GM19025 (cell line): ENCODE results near the gene AP2M1.

Experiments used
- ATAC-seq: cut with Tn5 transposase; IDR thresholded peaks from one replicate; pipeline ENCODE4 v1.9.1; 2021; ENCODE audit warnings: mild to moderate bottlenecking, low read depth, moderate library complexity; ENCODE audit not compliant: unreplicated experiment

The AP2M1 gene

DNA sequence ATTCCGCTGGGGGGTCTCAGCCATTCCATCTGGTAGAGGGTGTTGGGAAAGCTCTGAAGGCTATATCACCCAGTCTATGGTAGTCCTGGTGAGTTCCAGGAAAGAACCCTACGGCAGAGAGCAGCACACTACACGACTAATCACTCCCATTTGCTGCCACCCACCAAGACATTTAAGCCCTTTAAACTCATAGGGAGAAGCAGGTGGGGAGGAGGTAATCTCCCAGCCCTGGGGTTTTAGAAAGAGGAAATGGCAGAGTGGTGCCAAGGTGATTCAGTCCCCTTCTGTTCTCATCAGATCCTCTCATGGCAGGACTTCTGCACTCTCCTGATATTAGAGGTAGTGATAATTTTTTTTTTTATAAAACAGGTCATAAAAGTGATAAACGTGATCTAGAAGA, 44.2 kb downstream of the AP2M1 start:
- no peak for ATAC-seq

DNA sequence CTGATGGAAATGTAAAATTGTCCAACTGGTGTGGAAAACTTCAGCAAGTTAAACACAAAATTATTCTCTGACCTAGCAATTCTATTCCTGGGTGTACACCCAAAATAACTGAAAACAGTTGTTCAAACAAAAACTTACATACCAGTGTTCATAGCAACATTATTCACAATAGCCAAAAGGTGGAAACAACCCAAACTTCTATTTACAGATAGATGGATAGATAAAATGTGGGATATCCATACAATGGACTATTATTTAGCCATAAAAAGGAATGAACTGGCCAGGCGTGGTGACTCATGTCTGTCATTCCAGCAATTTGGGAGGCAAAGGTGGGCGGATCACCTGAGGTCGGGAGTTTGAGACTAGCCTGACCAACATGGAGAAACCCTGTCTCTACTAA, 47.9 kb downstream of the AP2M1 start:
- ATAC-seq = no peak

DNA sequence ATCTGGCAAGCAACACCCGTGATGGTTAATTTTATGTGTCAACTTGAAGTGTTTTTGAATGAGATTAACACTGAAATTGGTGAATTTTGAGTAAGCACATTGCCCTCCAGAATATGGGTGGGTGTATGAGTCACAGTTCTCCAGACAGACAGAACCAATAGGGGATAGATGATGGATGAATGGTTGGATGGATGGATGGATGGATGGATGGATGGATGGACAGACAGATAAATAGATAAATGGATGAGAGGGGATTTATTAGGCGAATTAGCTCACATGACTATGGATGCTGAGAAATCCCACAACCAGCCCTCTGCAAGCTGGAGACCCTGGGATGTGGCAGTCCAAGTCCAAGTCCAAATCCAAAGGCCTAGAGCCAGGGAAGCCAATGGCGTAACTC, 49.3 kb downstream of the AP2M1 start:
- no peak for ATAC-seq

DNA sequence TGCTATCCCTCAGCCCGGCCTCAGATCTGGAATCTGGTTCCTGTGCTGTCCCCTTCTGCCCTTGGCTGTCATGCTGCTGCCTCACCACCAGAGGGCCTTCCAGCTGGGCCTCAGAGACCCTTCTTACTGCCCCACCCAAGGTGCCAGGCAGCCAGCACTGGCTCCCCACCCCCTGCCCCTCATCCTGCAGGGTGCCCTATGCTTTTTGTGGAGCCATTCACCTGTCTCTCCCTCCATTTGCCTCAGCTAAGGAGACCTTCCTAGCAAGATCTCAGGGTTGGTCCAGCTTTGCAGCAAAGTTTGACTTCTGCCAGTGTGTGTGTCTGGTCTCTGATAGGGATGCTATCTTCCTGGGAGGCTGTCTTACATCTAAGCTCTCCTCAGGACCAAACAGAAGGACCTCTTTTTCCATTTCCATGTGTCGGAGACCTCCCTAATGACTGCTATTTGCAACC, 52.9 kb downstream of the AP2M1 start:
- ATAC-seq = no peak

DNA sequence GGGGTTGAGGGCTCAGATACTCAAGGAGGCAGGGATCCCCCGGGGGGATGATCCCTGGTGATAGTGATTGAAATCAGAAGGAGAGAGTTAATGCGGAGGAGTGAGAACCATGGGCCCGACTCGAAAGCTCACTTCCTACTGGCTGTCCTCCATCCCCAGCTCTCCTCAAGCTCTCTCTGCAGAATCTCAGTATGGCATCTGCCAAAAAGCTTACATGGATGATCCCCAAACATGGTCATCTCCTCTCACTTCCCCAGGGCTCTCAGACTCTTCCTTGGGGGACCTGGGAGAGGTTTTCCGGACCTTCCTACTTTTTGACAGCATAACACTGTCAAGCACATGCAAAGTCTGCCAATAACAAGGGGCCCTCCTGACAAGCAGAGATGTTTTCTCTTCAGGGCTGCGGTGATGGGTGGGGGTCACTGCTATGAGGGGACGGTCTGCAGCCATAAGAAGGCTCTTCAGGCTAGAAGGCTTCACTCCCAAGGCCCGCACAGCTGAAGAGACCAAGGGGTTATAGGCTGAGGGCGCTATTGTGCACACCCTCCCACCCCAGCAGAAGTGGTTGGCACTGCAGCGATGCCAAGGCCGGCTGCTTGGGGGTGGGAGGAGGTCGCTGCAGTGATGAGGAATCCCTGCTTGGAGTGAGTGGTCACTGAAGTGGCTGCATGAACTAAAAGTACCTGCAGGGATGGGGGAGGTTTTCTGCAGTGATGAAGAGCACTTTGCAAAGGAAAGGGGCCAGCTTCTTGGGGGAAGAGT, 53.9 kb downstream of the AP2M1 start:
- no peak for ATAC-seq

DNA sequence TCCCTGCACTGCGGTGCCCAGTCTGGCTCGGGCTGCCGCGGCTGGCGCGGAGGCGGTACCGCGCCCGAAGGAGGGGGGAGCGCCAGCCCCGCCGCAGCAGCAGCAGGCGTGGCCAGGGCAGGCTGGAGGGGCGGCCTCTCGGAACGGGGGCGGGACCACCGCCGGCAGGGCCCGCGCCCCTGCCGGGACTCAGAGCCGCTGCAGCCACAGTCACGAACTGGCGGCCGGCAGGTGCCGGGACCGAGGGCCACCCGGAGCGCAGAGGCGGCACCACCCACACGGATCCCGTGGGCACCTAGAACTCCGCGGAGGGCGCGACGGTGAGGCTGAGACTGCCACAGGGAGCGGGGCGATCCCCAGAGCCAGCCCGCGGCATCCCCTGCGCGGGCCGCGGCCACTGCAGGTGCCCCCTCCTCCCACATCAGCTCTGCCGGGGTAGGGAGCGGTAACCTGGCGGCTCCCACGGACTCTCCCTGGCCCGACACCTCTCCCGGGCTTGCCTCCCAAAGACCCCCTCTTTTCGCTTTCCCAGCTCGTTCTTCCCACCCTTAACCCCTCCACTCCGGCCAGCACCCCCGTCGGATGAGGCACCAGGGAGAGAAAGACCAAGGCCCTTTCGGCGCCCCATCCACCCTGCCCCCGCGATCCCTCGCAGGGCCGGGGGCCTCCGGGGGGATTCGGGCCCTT, 54.9 kb downstream of the AP2M1 start, which contains the start of gene VWA5B2:
TSS of gene VWA5B2 (plus strand) at position 192 of the 687 bp plus-strand sequence. CDS start 944 bp downstream, outside the sequence.
- peak; percentile 77 for ATAC-seq

DNA sequence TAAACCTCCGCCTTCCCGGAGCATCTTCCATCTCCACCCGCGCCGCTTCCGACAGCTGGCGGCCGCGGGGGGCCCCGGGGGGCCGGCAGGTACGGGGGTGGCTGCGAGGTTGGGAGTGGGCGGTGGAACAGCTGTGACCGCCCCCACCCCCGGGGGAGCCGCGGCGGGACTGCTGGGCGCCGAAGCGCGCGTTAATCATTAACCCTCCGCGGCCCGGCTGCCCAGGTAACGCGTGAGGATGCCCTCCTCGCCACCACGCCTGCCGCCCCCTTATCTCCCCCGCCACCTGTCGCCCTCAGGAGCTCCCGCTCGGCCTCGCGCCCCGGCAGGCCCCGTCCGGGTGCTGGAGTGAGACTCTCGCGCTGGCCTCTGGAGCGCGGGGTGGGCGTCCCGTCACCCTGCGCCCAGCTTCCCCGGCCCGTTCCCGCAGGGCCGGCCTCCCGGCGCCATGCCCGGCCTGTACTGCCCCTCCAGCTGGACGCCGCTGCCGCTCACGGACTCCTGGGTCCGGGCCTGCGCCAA, 55.5 kb downstream of the AP2M1 start:
- ATAC-seq = no peak

DNA sequence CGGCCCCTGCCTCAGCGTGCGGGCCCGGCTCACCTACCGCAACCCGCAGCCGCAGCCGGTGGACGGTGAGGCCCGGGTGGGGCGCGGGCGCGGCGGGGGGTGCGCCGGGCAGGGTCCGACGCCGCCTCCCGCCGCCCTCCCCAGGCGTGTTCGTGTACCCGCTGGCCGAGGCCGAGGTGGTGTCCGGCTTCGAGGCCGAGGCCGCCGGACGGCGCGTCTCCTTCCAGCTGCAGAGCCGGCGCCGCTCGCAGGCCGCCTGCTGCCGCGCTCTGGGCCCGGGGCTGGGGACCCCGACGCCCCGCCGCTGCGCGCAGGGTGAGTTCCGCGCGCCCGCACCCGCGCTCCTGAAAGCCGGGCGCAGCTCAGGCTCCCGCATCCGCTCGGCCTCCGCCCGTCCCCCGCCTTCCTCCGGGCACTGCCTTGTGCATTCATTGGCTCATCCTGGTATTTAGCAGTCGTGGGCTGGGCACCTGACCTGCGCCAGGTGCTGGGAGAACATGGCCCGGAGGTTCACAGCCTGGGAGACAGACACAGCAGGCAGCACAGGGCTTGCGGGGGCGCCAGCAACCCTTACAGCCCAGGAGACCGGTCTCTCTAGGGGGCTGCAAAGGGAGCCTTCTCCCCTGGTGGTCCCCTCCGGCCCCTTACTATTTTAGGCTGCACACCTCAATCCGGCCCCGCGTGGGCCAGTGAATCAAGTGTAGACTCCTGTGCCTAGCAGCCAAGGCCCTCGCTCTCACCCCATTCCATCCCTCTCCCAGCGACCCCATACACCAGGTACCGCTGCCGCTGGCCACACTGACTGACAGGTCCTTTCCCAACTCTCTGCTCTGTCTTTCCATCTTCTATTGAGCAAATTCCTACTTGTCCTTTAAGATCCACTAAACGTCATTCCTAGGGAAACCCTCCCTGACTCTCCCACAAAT, 56.2 kb downstream of the AP2M1 start:
- ATAC-seq = no peak

DNA sequence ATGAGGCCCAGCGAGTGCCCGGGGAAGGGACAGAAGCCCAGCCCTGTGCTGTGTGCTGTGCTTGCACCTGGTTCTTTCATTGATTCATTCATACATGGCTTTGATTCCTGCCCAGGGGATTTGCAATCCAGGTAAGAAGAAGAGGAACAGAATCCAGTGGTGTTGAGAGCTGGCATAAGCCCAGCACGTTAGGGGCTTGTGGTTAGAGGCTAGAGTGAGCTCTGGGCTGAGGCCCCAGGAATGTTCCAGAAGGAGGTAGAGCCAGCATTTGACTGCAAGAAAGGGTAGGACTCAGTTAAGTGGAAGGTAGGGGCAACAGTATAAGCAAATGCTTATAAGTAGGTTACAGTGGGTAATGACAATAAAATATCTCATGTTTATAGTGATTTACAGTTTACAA, 57.0 kb downstream of the AP2M1 start:
- no peak for ATAC-seq

DNA sequence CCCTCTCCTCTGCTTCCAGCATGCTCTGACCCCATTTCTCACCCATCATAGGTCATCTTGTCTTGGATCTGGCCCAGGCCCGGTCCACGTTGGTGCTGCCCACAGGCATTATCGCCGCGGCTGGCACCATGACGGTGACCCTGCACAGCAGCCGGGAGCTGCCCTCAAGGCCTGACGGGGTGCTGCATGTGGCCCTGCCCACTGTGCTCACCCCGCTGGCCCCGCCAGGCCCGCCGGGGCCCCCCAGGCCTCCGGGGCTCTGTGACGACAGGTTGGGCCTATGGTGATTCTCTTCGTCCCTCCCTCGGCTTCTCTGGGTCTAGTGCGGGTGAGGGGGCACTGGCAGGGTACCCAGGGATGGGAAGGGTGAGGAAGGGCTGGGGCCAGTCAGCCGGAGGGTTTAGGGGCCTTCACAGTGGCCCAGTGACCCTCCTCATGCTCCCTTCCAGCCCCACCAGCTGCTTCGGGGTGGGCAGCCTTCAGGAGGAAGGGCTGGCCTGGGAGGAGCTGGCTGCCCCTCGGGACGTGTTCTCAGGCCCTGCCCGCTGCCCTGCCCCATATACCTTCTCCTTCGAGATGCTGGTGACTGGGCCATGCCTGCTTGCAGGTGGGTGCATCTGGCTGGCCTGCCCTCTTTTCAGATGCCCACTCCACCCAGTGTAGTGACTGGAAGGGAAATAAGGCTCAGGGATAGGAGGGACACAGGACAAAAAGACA, 58.6 kb downstream of the AP2M1 start:
- no peak for ATAC-seq
